Astrocyte of the spinal cord (primary cell): Measurements from ENCODE around the gene DEAF1.

ENCODE experiments used
- DNase-seq: peaks from one replicate; pipeline ENCODE4 v3.0.0; 2011; ENCODE audit warnings: low read depth, low spot score
- H3K4me3 ChIP-seq: 2 replicates; pipeline ENCODE4 v1.5.1; 2011; ENCODE audit warnings: low read depth, mild to moderate bottlenecking, low read length, moderate library complexity
- CTCF ChIP-seq: IDR thresholded peaks from 2 replicates; pipeline ENCODE4 v1.5.1; 2012; ENCODE audit warnings: low read depth, mild to moderate bottlenecking, low read length, inconsistent platforms
- in situ Hi-C: cut with HindIII; loops from 2 replicates; pipeline ENCODE4 v1.10.0; 2017; ENCODE audit warnings: low sequenced_read_pairs

DEAF1 gene

DNA sequence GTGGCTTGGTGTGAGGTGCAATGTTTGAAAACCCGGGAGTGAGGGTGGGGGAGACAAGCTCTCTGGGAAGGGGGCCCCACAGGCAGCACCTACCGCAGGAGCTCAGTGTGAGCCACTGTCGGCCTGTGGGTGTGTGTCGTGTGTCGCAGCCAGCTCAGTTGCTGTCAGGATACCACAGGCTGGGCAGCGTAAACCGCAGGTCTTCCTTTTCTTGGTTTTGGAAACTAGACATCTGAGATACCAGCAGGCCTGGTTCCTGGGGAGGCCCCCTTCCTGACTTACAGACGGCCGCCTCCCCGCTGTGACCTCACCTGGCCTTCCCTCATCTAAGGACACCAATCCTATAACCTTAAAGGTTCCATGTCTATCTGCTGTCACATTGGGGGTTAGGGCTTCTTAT lies 98.6 kb downstream of the DEAF1 start:
- in situ Hi-C loops, result no loop called here
- no peak for DNase-seq
- H3K4me3 ChIP-seq, result no peak overlapping the region
- no peak for TF ChIP-seq CTCF

DNA sequence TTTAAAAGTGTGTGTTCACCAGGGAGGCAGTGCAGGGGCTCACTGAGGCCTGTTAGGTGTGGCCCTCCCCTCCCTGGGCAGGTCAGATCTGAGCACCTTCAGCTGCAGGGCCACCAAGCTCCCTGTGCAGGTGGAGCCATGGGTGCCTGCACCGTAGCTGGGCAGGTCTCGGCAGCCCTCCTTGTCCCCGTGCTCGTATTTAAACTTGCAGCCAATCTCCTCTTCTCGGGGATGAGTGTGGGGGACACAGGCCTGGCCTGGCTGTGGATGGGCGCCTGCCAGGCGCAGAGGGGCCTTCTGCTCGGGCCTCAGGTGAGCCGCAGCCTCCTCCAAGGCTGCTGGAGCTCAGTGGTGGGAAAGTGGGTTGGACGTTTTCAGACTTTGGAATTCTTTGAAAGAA lies 99.6 kb downstream of the DEAF1 start:
- H3K4me3 ChIP-seq, result no peak overlapping the region
- no peak for TF ChIP-seq CTCF
- in situ Hi-C loops, result no loop called here
- no peak for DNase-seq
